Smooth muscle cell (in vitro differentiated cells): ENCODE measurements around the gene MROH2A. TPM values are rescaled to one million over a fixed set of nuclear protein-coding genes. Genes with fewer than 3 reads are reported as not detected.
"Not testable (repeated sequence)": the region's sequence is repeated elsewhere in the genome, so short reads cannot be mapped to it uniquely, and the experiment has no call there.

Experiments used
- DNase-seq: peaks from one replicate; lab custom pipeline; 2025; ENCODE audit not compliant: unreplicated experiment; lab: John Stamatoyannopoulos, UW
- H2AFZ ChIP-seq: fragments of 200-600 bp; sonication (generic); 2 replicates; pipeline ENCODE4 v1.6.0; 2016; ENCODE audit warnings: antibody characterized with exemption, low read depth, mild to moderate bottlenecking
- H3F3A ChIP-seq: fragments of 200-600 bp; sonication (generic); 2 replicates; pipeline ENCODE4 v1.6.0; 2017; ENCODE audit warnings: antibody characterized with exemption, low read depth
- H3K27ac ChIP-seq: fragments of 200-600 bp; sonication (generic); 2 replicates; pipeline ENCODE4 v1.5.1; 2016; ENCODE audit warnings: low read depth, mild to moderate bottlenecking
- H3K27me3 ChIP-seq: fragments of 200-600 bp; sonication (generic); 2 replicates; pipeline ENCODE4 v1.6.1; 2016; ENCODE audit warnings: low read depth, mild to moderate bottlenecking
- H3K36me3 ChIP-seq: fragments of 200-600 bp; sonication (generic); 2 replicates; pipeline ENCODE4 v1.5.1; 2016; ENCODE audit warnings: low read depth
- H3K4me1 ChIP-seq: fragments of 200-600 bp; sonication (generic); 2 replicates; pipeline ENCODE4 v1.5.1; 2016; ENCODE audit warnings: low read depth
- H3K4me2 ChIP-seq: fragments of 200-600 bp; sonication (generic); 2 replicates; pipeline ENCODE4 v1.6.0; 2016; ENCODE audit warnings: mild to moderate bottlenecking
- H3K4me3 ChIP-seq: fragments of 200-600 bp; sonication (generic); 2 replicates; pipeline ENCODE4 v1.5.1; 2016; ENCODE audit warnings: mild to moderate bottlenecking
- H3K79me2 ChIP-seq: fragments of 200-600 bp; sonication (generic); 2 replicates; pipeline ENCODE4 v1.6.0; 2016; ENCODE audit warnings: low read depth, mild to moderate bottlenecking
- H3K9ac ChIP-seq: fragments of 200-600 bp; sonication (generic); 2 replicates; pipeline ENCODE4 v1.6.0; 2016; ENCODE audit warnings: low read depth
- H3K9me3 ChIP-seq: fragments of 200-600 bp; sonication (generic); replicated peaks from 2 replicates; pipeline ENCODE4 v1.5.1; 2016; ENCODE audit warnings: low read depth
- H4K20me1 ChIP-seq: fragments of 200-600 bp; sonication (generic); 2 replicates; pipeline ENCODE4 v1.6.0; 2016; ENCODE audit warnings: low read depth
- WGBS: methylation state at CpG from one replicate; pipeline ENCODE4 v1.1.7; 2016; ENCODE audit warnings: low lambda C conversion rate; 5-methylcytosine and 5-hydroxymethylcytosine counted together
- polyA plus RNA-seq: library from polyadenylated mRNA; unstranded; fragments of >200 nt; fragmentation: Nextera tagmentation; extraction: Ambion mirVana; gene quantifications from 2 replicates; pipeline ENCODE4 v1.2.1, GENCODE V29; 2016
- total RNA-seq: library from RNA; depleted of rRNA; stranded (reverse); fragments of >200 nt; gene quantifications from 2 replicates; pipeline ENCODE4 v1.2.3, GENCODE V29; 2014
- TF ChIP-seq, protein P1 (sequence below): fragments of 200-600 bp; sonication (generic); IDR thresholded peaks from 2 replicates; pipeline ENCODE4 v1.5.1; 2017; ENCODE audit warnings: borderline replicate concordance, mild to moderate bottlenecking, antibody characterized with exemption; ENCODE audit not compliant: insufficient read depth, poor library complexity, severe bottlenecking

MROH2A gene
- total and polyA plus RNA-seq, 2 experiments from 2014 or later, result not detected

- Histone ChIP-seq H4K20me1 (no peaks in the 10 kb centered on the region), H3K9ac (no peak overlapping the region), H3K4me1 (no peaks in the 10 kb centered on the region), H2AFZ (no peak overlapping the region), H3F3A (no peaks in the 10 kb centered on the region), H3K36me3 (no peaks in the 10 kb centered on the region), H3K27ac (no peak overlapping the region), H3K27me3 (no peaks in the 10 kb centered on the region), H3K4me2 (no peak overlapping the region), H3K9me3 (no peaks in the 10 kb centered on the region), H3K4me3 (no peak overlapping the region), H3K79me2 (no peaks in the 10 kb centered on the region)
- WGBS, result 36% methylated on average over 2 of the region's 2 CpGs
- TF ChIP-seq, protein P1, sequence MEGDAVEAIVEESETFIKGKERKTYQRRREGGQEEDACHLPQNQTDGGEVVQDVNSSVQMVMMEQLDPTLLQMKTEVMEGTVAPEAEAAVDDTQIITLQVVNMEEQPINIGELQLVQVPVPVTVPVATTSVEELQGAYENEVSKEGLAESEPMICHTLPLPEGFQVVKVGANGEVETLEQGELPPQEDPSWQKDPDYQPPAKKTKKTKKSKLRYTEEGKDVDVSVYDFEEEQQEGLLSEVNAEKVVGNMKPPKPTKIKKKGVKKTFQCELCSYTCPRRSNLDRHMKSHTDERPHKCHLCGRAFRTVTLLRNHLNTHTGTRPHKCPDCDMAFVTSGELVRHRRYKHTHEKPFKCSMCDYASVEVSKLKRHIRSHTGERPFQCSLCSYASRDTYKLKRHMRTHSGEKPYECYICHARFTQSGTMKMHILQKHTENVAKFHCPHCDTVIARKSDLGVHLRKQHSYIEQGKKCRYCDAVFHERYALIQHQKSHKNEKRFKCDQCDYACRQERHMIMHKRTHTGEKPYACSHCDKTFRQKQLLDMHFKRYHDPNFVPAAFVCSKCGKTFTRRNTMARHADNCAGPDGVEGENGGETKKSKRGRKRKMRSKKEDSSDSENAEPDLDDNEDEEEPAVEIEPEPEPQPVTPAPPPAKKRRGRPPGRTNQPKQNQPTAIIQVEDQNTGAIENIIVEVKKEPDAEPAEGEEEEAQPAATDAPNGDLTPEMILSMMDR, result no peak
- DNase-seq, result no peak
These were observed 37.3 kb upstream of the MROH2A start for GRCh38 chr2:233740870-233741269.

DNA sequence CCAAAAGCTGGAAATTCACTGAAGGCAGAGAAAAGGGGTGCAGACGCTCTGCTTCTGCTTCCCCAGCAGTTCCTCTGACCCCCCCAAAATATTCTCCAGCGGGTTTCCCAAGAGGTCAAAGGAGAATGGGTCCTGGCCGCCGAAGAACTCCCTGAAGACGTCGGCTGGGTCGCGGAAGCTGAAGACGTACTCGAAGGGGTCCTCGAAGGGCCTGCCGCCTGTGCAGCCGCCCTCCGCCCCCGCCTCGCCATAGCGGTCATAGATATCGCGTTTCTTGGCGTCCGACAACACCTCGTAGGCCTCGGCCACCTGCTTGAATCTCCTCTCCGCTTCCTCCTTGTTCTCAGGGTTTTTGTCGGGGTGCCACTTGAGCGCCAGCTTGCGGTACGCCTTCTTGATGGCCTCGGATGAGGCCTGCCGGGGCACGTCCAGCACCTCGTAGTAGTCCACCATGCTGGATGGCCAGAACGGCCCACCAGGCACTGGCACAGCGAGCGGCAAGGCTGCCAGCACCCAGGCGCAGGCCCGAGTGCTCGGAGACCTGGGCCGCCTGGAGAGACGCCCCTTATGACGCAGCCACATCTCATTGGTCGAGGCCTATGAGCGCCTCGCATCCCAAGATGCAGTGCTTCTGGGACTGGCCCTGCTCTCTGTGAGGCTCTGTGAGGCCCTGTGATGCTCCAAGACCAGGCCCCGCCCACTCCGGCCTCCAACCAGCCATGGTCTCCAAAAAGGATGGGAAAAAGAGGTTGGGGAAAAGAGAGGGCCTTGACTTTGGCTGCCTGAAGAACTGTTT lies 34.5 kb upstream of the MROH2A start:
- 94% methylated on average over 46 of the region's 46 CpGs for WGBS

DNA sequence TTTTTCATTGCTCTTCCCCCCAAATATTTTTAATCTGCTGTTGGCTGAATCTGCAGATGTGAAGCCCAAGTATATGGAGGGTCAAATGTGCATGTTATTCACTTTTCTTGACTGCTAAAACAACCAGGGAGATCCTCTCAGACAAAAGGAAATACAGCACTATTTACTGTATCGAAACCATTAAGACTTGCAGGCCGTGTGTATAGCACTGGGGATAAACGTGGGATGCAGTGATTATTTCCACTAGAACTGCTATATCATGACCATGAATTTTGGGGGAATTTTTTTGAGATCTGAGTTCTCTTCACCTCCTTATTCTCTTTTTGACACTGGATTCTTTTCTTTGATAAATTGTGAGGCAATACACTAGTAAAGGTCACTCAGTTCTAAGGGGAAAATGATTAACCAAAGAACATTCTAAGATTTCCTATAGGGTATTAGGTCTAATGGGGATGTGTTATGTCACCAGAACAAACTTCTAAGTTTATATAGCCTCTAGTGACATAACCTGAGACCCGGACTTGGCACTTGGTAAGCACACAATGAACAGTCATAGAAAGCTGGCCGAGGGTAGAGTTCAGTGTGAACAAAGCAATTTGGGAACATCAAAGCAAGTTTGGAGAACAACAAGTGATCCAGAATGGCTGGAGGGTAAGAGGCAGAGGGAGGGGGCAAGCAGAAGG lies 32.9 kb upstream of the MROH2A start:
- no peak overlapping the region for H3K4me2 ChIP-seq
- H3K27ac ChIP-seq, result no peak overlapping the region
- H3K9me3 ChIP-seq, result no peaks in the 10 kb centered on the region
- no peaks in the 10 kb centered on the region for H3F3A ChIP-seq
- no peak overlapping the region for H3K4me3 ChIP-seq
- H2AFZ ChIP-seq, result no peak overlapping the region
- no peaks in the 10 kb centered on the region for H4K20me1 ChIP-seq
- WGBS, result 88% methylated on average over 5 of the region's 5 CpGs
- no peak overlapping the region for H3K9ac ChIP-seq
- no peaks in the 10 kb centered on the region for H3K79me2 ChIP-seq
- no peaks in the 10 kb centered on the region for H3K4me1 ChIP-seq
- TF ChIP-seq, protein P1, result no peak
- DNase-seq, result no peak
- no peaks in the 10 kb centered on the region for H3K27me3 ChIP-seq
- no peaks in the 10 kb centered on the region for H3K36me3 ChIP-seq

More for the DNA sequence above, 34.5 kb upstream of the MROH2A start:
- no peak overlapping the region for H3K4me2 ChIP-seq
- no peaks in the 10 kb centered on the region for H3K4me1 ChIP-seq
- no peaks in the 10 kb centered on the region for H3K27me3 ChIP-seq
- H3K9ac ChIP-seq, result no peak overlapping the region
- TF ChIP-seq, protein P1, result no peak
- no peak overlapping the region for H3K27ac ChIP-seq
- no peak for DNase-seq
- H4K20me1 ChIP-seq, result no peaks in the 10 kb centered on the region
- no peak overlapping the region for H2AFZ ChIP-seq
- H3K79me2 ChIP-seq, result no peaks in the 10 kb centered on the region
- H3K36me3 ChIP-seq, result no peaks in the 10 kb centered on the region
- no peak overlapping the region for H3K4me3 ChIP-seq
- H3F3A ChIP-seq, result no peaks in the 10 kb centered on the region
- H3K9me3 ChIP-seq, result no peaks in the 10 kb centered on the region

DNA sequence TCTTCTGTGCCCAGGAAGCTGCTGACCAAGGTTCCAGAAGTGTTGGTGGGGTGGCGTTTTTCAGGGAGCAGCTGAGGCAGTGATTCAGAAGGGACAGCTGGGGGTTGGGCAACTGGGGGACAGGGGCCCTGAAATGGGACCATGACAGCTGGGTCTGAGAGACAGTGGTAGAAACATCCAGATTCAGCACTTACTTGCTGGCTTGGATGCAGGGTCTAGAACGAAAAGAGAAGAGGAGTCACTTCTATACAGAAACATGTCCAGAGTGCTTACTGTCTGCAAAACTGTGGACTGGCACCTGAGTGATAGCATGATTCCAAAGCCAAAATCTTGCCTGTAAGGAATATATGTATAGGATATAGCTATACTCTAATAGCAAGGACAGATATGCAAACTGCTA lies 32.3 kb upstream of the MROH2A start:
- H4K20me1 ChIP-seq, DNase-seq, H3K36me3 ChIP-seq, H3K79me2 ChIP-seq, H3K4me1 ChIP-seq, H3F3A ChIP-seq, H3K4me3 ChIP-seq, H3K27ac ChIP-seq, H3K27me3 ChIP-seq, H3K4me2 ChIP-seq, H3K9ac ChIP-seq, H3K9me3 ChIP-seq, H2AFZ ChIP-seq: not testable (repeated sequence)
- WGBS, result 85% methylated on average over 2 of the region's 2 CpGs
